ENCODE results near the gene CISTR.

- no peak for TF ChIP-seq POLR2A (IDR thresholded peaks at IDR 0.05)
- no peak for TF ChIP-seq CTCF (IDR thresholded peaks at IDR 0.05)
Measured at GRCh38 chr12:53788892-53789291, 37.1 kb upstream of the CISTR start.

Data from gastroesophageal sphincter (tissue), 3 donors.